DMS153 treated with DMSO at 0.1 percent for 48 hours (cell line): Measurements from ENCODE around the gene GOLM1.

Experiments
- DNase-seq: peaks from one replicate; lab custom pipeline; 2025; ENCODE audit not compliant: unreplicated experiment; lab: John Stamatoyannopoulos, UW

GOLM1 gene

DNA sequence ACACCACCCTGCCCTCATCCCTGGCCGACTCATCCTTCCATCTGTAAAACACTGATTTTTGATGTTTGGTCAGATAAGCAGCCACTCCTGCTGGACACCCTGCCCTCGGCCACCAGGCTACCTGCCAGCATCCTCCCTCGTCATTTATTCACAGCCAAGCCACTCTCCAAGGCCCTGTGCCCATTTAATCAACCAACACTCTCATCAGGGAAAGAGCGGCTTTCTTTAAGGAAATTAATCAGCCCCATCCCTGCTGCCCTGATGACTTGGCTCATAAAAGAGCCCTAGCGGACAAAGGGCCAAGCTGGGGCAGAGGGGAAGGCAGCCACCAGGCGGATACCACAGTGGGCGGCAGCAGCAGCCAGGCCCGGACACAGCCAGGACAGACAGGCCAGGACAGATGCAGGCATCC is 52.4 kb downstream of the GOLM1 start:
- no peak for DNase-seq

DNA sequence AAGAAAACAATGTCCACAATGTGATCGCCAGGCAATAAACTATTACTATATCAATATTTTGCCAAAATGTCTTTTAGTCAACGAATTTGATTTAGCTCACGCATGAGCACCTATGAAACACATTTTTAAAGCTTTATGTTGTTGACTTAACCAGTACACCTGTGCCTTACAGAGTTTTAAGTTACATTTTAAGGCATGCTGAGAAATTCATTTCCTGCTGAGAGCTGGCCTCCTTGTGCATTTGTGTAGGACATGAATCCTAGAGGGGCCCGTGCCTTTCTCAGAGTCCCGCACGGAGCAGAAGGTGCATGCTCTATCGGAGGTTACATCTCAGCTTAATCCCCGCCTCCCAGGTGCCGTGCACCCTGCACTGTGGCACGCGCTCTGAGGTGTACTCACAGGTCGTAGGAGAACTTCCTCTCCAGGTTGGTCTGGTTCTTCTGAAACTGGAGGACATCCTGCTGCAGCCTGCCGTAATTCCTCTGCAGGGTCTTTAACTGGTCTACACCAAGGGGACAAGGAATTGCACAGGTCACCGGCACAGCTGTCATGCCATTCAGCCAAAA is 53.2 kb downstream of the GOLM1 start:
- no peak for DNase-seq

DNA sequence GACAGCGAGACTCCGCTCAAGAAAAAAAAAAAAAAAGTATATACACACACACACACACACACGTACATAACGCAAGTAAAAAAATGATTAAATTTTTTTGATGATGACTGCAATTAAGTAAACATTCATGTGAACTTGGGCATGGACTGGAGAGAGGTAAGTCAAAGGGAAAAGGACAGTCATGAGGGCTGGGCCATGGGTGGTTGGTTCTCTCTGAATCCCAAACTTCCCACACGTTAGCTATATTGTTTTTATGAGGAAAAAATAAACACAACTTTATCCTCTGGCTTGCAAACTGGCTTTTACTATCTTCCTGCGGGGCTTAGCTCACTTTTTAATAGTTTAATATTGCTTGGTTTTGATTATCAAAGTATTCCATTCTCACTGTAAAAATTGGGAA is 53.7 kb downstream of the GOLM1 start:
- DNase-seq = no peak

DNA sequence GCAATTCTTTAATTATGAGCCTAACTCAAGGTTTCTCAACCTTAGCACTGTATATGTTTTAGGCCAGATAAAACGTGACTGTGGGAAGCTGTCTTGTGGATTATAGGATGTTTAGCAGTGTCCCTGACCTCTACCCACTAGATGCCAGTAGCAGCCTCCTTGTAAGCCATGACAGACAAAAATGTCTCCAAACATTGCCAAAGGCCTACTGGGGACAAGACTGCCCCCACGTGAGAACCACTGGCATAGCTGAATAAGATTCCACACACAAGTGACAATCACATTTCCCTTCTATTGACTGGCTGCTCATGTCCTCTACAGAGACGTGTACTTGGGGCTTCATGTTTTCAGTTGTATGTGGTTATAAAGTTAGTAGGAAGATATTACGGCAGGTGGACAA is 55.4 kb downstream of the GOLM1 start:
- DNase-seq = no peak

DNA sequence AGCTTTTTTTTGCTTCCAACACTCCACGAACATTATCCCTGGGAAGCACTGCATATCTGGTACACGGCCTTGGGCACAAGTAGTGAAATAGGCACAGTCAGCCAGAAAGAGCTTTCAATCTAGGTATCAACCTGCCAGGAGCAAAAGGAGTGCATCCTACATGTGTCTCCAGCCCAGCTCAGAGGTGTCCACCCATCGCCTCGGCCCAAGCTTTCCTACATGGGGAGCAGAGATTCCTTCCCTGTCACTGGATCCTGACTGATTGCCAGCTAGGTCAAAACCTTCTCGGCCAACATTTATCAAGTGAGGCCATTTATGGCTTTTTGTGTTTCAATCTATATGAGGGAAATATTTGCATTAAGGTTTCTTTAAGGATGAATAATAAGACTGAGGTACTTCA is 55.8 kb downstream of the GOLM1 start:
- no peak for DNase-seq

DNA sequence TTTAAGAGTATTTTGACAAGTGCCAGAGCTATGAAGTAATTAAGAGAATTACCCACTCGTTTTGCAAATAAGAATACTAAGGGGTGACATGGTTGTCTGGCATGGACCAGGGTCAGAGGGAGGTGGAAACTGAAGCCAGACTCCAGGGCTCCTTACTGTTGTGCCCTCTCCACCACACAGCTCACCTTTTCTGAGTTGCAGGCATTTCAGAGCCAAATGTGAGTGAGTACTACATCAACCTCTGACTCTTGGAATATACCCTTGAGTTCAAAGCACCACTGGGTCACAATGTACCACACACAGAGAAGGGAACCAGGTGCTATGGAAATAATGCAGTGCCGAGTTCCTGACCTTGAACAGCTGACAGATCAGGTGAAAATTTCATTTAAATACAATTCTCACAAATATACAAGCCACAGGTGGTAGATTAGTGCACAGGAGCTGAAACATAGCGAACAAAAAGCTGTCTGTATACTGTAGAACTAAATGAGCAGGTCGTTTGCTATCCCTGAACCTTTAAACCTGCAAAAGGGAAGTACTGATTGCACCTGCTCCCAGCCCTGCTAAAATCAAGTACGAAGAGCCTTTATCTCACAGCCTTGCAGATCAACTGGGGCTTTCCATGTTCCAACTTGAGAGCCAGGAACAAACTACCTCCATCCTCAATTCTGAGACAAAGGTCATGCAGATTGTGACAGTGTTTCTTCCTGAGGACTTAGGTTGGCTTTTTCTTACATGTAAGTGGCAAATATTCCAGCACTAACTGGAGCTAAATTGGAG is 57.0 kb downstream of the GOLM1 start:
- no peak for DNase-seq

DNA sequence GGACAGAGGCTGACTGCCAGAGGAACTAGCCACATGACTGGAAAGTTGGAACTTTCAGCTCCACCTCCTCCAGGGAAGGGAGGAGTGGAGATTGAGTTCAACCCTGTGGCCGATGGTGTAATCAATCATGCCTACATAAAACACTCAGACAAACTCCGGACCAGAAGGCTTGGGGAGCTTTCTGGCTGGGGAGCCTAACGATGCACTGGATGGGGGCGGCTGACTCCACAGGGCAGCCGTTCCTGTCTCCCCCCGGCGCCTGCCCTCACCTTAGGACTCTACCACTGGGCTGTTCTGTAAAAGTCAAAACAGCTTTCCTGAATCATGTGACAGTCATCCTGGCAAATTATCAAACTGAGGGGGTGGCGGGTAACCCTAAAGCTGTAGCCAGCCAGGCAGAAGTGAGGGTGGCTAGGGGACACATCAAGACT is 58.0 kb downstream of the GOLM1 start:
- DNase-seq = no peak

DNA sequence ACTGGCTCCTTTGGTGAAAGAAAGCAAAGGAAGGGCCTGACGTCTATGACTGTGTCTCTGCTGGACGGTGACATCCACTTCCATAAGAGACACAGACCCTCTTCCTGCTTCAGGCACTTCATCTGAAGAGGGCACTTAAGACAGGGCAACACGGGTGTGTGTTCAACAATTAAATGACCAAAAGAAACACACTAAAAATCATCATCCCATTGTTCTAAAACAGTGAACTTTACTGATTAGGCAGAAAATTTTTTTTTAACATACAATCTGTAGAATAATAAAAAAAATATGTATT is 58.5 kb downstream of the GOLM1 start:
- DNase-seq = no peak

DNA sequence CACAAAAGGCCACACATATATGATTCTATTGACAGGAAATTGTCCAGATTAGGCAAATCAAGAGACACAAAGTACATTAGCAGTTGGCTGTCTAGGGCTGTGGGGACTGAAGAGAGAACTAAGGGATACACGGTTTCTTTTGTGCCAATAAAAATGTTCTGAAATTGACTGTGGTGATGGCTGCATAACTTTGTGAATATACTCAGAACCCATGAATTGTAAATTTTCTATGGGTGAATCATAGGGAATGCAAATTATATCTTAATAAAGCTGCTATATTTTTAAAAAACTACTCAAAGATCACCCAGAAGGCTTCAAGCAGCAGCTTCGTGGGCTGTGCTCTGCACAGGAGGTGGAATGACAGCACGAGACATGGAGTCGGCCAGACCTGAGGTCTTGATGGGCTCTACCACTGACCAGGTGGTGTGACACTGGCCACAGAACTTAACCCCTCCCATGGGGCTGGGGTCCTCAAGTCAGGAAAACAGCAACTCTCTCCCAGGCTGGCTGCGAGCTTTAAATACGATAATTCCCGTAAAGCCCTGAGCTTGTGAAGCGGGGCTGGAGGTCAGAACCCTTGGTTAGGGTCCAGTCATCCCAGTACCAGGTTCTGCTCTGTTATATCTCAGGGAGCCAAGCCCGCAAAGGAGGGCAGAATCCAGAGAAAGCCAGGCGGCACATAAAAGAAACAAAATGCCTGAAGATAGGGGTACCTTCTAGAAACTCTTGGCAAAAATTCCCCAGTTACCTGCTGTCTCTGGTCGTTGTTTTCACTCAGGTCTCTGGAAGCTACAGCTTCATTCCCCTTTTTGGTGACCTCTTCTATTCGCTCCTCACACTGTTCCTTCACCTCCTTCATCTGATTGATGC is 59.1 kb downstream of the GOLM1 start:
- DNase-seq = no peak

DNA sequence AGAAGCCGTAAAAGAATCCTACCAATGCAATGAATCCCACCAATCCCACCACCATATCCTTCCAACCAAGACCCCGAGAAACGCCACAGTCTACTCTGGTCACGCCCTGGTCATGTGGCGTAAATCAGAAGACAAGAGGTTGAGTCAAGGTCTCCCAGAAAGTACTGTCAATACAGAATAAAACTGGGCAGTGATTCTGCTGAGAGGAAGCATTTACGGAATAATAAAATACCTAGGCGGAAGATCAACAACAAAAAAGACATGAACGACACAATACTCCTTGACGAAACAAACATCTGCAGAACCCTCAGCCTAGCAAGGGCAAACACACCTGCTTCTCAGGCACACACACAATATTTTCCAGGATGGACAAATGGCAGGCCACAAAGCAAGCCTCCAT is 62.8 kb downstream of the GOLM1 start:
- no peak for DNase-seq

DNA sequence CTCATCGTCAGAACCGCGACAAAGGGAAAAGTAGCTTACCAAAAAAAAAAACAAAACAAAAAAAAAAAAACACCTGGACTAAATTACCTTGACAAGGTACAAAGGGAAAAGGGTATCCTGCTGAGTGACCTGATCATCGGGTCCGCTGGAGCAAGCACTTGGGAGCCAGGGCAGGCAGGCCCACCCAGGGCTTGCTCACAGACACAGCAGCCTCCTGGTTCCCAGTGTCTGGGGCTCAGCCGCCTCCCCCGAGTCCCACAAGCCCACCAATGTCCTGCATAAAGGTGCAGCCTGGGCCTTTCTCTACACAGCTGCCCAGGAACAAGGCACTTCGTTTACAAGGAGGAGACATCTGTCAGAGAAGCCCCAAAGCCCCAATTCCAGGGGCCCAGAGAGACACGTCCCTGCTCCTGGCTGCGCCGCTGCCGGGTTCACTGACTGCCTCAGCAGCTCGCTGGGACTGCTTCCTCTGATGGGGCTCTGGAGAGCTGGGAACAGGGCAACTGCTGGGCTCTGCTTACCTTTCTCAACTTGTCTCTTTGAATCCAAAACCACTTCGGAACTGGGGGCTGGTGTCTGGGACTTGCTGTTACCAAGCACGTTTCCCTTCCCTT is 63.4 kb downstream of the GOLM1 start:
- DNase-seq = no peak

DNA sequence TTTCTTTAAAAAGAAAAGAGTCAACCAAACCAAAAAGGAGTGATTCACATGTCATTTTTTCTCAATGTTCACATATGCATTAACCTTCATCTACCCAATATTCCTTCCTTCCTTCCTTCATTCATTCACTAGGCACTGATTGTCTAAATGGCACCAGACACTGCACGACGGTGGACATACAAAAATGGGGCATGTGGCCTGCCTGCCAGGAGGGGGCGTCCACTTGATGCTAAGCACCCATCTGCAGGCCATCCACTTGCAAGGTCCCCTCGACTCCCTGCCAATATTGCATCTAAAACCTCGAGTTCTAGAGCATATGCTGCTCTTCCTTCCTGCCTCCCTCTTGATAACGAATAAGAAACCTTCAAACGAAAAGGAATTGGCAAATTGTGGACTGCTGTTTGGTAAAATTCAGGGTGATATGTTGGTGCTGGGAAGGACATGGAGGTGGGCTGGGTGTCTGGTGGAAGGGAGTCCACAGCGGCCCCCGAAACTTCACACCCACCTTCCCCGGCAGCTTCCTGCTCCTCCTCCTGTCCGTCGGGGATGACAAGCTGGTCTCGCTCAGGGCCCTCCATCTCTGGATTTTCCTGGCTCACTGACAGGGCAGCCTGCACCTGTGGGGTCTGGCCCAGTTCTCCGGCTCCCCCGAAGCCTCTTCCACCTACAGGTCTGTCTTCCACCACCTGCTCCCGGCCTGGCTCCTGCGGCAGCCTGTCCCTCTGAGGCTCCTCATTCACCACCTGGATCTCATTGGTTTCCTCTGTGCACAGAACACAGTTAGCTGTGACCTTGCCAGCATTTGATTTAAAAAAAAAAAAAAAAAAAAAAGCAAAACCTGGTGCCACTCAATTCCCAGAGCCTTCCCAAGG is 64.3 kb downstream of the GOLM1 start:
- no peak for DNase-seq

DNA sequence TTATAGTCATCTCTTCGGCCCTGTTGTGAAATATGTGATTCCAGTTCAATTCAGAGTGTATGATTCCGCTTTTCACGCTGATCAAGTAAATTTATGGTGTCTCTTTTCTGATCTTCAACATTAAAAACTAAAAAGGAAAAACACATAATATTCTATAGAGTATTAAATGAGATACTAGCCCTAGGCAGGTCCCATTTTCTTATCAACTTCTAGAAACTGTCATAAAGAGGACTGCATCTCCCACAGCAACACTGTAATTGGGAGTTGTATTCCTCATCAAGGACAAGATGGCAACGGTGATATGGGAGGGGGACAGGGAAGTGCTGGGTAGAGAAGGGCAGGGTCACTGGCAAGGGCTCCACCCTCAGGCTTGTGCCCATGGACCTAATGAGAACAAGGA is 71.6 kb downstream of the GOLM1 start:
- DNase-seq = no peak

DNA sequence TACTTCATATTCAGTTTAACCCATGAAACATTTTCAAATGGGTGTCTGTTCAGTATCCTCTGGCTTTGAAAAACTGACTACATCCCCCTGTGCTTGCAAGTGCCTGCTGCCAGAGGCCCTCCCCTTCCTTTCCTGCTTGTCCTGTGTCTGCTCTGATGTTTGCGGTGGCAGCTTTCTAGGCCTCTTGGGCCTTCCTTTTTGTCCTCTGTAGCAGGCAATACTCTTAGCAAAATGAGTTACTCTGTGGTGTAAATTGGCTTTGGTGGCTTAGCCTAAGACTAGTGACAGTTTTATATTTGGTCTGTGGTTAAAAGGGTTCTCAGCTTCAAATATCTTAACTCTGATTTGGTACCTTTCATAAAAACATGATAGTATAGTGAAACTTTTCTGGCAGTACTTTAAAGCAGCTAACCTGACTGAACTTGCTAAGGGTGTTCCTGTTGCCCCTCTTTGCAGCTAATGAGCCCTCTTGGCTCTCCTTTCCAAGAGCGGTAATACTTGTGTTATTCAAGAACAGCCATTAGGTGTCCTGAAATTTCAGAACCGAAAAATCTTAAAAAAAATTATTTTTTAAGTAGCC is 76.6 kb downstream of the GOLM1 start:
- no peak for DNase-seq

DNA sequence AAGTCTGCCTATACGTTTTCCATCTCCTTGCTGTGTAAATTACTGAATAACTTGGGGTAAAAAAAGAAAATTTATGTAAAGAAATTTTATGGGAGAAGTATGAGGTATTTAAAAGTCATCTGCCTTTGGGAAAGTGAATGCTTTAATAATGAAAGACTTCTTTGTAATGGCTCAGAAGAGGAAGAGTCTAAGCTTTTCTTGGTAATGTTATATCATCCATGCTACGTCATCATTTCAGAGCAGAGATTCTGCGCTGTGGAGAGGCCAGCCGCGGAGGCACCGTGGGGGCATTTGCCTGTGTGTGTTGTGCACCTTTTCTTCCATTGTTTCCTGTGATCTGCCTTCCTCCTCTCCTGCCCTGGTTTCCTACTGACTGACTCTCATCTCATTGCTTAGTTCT is 78.2 kb downstream of the GOLM1 start:
- DNase-seq = no peak

DNA sequence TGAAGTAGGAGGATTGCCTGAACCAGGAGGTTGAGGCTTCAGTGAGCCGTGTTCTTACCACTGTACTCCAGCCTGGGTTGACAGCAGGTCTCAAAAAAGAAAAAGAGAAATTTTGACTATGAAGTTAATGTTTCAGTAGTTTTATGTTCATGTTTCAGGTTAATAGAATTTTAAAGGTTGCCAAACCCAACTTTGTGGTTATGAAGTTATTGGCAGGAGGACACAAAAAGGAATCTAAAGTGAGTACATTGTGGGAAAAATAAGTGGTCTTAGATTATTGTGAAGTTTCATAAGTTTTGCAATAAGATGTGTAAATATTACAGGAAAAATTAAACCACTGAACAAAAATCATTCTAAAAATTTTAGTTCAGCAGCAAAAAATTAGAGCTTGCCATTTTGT is 78.6 kb downstream of the GOLM1 start:
- DNase-seq = no peak

DNA sequence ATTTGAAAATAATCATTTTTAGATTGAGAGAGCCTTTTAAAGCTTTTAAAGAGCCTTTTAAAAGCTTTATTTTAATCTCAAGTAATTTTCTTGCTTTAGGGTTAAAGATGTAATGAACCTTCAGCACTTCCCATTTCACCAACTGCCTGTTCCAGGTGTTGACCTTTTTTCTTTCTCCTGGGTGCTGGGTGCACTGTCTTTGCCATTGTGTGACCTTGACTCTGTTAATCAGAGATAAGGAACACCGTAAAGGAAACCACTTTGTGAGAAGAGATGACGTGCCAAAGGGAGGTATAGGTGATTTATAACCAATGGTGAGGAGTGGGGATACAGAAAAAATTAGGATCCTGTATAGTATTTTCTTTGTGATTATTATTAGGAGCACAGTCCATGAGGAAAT is 90.2 kb downstream of the GOLM1 start:
- DNase-seq = no peak

DNA sequence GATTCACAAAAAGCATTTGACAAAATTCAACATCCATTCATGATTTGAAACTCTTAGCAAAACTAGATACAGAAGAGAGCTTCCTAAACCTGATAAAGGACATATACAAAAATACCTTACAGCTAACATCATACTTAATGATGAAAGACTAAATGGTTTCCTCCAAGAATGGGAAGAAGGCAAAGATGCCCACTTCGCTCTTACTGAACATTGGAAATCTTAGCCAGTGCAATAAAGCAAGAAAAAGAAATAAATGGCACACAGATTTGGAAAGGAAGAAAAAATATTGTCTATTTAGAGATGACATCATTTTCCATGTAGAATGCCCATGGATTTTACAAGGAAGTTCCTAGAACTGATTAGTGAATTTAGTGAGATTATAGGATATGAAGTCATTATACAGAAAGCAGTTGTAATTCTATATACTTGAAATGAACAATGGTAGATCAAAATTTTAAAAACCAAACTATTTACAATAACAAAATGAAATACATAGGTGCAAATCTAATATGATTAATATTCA is 94.0 kb downstream of the GOLM1 start:
- DNase-seq = no peak

DNA sequence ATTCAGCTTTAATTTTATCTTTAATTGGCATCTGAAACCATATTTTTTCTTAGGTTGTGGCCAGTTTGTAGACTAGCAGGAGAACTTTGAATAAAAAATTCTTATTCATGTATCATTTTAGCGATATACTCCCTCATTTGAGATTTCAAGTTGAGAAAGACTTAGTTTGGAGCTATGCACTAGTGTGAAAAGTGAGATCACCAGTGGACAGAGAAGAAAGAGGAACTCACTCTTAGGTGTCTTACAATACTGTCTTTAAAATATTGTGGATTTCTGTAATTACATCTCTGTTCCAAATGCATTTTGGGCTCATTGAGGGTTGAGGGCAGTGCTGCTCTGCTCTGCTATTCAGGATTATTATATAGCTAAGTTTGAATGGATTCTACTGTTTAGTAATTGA is 103.8 kb downstream of the GOLM1 start:
- no peak for DNase-seq

DNA sequence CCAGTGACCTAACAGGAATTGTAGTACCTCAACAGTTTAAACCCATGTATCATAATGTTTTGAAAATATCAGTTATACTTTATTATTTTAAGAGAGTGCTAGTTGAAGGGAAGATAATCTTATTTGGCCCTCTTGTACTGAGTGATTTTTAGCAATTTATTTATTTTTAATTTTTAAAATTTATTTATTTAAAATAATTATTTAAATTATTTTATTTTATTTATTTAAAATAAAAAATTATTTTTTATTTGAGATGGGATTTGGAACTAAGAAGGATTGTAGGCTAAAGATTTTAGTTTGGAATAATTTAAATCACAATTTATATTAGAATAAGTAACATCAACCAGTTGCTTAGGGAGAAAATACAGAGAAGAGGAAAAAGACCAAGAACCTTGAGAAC is 104.3 kb downstream of the GOLM1 start:
- no peak for DNase-seq
